A204.1 (cell line): Measurements from ENCODE around the gene RAB17.

Source experiments
- FAIRE-seq: peaks from 2 replicates; lab custom pipeline; 2012; peaks lifted over from hg19 to GRCh38; lab: Jason Lieb, UNC

The RAB17 gene

GRCh38 chr2:237536083-237536415, 54.5 kb downstream of the RAB17 start:
- no peak for FAIRE-seq

- no peak for FAIRE-seq
Measured at GRCh38 chr2:237535385-237536082, 55.0 kb downstream of the RAB17 start.

GRCh38 chr2:237534380-237534779, 56.2 kb downstream of the RAB17 start:
- FAIRE-seq, result no peak

- no peak for FAIRE-seq
Measured at GRCh38 chr2:237533668-237534161, 56.8 kb downstream of the RAB17 start.

- FAIRE-seq, result no peak
Measured at GRCh38 chr2:237532160-237532559, 58.4 kb downstream of the RAB17 start.

- no peak for FAIRE-seq
Measured at GRCh38 chr2:237530472-237531433, 59.8 kb downstream of the RAB17 start.

- FAIRE-seq, result no peak
Measured at GRCh38 chr2:237529452-237530402, 60.8 kb downstream of the RAB17 start.

- FAIRE-seq, result no peak
Measured at GRCh38 chr2:237527766-237528165, 62.8 kb downstream of the RAB17 start.

GRCh38 chr2:237527233-237527632, 63.3 kb downstream of the RAB17 start:
- FAIRE-seq, result no peak

- no peak for FAIRE-seq
Measured at GRCh38 chr2:237525559-237526157, 64.9 kb downstream of the RAB17 start.

GRCh38 chr2:237524631-237525030, 65.9 kb downstream of the RAB17 start:
- no peak for FAIRE-seq
